ENCODE measurements around the gene HIP1R.

The HIP1R gene

DNA sequence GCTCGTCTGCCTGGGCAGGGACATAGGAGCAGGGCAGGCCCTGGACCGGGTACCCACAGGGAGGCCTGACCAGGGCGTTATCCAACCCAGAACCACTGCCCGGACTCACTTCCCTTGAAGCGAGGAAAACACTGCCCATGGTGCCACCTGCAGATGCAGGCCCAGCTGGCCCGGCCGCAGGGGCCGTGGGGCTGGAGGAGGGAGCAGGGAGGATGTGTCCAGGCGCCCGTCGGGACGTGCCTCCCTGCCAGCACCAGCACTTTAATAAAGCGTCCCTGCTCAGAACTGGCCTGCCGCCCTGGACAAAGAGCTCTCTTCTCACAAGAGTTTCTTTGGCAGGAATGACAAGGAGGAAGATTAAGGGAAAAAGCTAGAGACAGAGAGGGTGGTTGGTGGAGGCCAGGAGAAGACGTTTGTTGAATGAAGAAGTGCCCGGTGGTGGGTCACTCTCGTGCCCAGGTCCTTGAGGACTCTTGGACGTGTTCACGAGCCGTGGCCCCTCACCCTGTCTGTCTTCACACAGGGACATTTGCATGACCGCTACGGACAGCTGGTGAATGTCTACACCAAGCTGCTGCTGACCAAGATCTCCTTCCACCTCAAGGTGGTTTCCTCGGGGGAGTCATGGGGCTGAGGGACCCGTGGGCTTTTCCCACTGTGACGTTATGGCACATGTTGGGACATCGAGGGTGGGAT is 14.2 kb downstream of the HIP1R start:
- no peak for DNase-seq

GRCh38 chr12:122850048-122850445 is 14.8 kb downstream of the HIP1R start:
- no peak for DNase-seq

DNA sequence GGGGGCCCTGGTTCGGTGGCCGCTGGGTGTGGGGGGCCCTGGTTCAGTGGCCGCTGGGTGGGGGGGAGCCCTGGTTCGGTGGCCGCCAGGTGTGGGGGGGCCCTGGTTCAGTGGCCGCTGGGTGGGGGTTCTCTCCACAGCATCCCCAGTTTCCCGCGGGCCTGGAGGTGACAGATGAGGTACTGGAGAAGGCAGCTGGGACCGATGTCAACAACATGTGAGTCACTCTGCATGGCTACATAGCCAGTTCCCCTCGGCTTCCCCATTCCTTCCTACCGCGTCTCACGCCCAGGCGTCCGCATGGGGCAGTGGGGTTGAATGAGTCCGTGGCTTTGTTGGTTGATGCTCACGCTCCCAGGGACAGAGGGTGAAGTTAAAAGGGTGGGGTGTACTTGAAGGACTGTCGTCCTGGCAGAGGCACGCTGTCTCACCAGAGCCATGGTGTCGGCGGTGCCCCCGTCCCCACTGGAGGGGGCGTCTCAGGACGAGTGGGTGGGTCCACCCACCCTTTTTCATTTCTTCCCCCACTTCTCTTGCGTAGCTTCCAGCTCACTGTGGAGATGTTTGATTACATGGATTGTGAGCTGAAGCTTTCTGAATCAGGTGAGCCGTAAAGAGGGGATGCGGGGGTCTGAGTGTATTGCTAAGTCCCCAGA is 15.6 kb downstream of the HIP1R start:
- no peak for DNase-seq

DNA sequence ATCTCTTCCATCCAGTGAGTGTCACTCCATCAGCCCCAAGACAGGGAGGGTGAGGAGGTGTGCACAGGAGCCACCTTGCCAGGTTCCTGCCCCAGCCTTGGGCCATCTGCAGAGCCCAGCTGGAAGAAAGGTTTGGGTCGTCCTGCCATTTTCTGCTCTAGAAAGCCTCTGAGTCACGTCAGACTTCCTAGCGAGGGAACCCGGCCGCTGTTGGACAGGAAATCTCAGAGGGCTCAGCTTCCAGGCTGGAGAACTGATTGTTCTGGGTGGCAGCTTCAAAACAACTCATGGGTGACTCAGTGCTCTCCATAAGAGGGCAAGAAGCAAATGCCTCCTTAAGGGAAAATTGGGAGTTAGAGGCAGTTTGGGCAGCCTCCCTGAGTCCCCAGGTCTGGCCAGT is 16.6 kb downstream of the HIP1R start:
- DNase-seq, result no peak

- no peak for DNase-seq
Measured at GRCh38 chr12:122852336-122853275, 17.3 kb downstream of the HIP1R start.

- DNase-seq, result no peak
Measured at GRCh38 chr12:122853582-122854245, 18.5 kb downstream of the HIP1R start.

GRCh38 chr12:122854554-122854953 is 19.3 kb downstream of the HIP1R start:
- DNase-seq, result no peak

DNA sequence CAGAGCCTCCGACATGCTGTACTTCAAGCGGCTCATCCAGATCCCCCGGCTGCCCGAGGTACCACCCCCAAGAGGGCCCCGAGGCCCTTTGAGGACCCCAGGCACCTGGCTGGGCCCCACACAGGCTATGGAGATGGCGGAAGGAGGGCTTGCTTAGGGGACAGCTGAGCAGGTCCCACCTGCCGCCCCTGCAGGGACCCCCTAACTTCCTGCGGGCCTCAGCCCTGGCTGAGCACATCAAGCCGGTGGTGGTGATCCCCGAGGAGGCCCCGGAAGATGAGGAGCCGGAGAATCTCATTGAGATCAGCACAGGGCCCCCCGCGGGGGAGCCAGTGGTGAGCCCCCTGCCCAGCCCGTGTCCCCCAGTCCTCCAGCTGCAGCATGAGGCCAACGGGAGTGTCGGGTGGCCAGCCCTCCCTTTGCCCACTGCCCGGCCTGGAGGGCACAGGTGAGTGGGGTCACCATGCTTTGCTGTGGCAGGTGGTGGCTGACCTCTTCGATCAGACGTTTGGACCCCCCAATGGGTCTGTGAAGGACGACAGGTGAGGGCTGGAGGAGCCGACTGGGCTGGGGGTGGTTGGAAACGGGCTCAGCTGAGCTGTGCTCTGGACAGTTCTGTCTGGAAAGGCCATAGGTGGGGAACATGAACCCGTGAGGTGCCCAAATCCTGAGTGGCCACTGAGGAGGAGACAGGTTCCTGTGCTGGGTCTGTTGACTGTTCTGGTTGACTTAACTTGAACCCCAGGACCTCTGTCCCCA is 20.0 kb downstream of the HIP1R start:
- DNase-seq, result no peak

DNA sequence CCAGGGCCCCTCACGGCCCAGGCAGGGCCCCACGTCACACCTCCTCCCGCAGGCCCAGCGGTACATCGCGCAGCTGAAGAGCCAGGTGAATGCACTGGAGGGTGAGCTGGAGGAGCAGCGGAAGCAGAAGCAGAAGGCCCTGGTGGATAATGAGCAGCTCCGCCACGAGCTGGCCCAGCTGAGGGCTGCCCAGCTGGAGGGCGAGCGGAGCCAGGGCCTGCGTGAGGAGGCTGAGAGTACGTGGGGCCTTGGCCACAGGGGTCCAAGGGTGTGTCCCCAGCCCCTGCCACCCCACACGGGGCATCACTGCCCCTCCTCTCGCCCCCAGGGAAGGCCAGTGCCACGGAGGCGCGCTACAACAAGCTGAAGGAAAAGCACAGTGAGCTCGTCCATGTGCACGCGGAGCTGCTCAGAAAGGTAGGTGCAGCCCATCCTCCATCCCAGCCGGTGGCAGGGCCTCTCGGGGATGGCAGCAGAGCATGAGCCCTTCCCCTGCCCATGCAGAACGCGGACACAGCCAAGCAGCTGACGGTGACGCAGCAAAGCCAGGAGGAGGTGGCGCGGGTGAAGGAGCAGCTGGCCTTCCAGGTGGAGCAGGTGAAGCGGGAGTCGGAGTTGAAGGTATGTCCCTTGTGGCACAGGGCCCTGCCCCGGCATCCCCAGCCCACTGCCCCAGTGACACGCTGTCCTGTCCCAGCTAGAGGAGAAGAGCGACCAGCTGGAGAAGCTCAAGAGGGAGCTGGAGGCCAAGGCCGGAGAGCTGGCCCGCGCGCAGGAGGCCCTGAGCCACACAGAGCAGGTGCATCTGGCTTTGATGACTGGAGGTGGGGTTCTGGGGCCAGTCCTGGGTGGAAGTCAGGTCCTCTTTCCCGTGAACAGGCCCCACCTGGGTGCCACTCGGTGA is 20.9 kb downstream of the HIP1R start:
- DNase-seq, result no peak

GRCh38 chr12:122856999-122857671 is 21.9 kb downstream of the HIP1R start:
- no peak for DNase-seq

DNA sequence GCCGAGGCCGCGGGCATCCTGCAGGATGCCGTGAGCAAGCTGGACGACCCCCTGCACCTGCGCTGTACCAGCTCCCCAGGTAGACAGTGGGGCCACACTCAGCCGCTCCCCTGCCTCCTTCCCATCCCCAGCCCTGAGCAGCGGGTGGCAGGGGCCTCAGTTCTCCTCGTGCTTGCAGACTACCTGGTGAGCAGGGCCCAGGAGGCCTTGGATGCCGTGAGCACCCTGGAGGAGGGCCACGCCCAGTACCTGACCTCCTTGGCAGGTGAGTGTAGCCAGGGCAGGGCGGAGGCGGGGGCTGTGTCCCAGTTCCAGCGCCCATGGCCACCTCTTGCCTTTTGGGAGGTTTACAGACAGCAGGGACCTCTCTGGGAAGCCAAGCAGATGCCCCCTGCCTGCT is 22.9 kb downstream of the HIP1R start:
- DNase-seq, result no peak

- DNase-seq, result no peak
Measured at GRCh38 chr12:122858591-122859302, 23.5 kb downstream of the HIP1R start.

DNA sequence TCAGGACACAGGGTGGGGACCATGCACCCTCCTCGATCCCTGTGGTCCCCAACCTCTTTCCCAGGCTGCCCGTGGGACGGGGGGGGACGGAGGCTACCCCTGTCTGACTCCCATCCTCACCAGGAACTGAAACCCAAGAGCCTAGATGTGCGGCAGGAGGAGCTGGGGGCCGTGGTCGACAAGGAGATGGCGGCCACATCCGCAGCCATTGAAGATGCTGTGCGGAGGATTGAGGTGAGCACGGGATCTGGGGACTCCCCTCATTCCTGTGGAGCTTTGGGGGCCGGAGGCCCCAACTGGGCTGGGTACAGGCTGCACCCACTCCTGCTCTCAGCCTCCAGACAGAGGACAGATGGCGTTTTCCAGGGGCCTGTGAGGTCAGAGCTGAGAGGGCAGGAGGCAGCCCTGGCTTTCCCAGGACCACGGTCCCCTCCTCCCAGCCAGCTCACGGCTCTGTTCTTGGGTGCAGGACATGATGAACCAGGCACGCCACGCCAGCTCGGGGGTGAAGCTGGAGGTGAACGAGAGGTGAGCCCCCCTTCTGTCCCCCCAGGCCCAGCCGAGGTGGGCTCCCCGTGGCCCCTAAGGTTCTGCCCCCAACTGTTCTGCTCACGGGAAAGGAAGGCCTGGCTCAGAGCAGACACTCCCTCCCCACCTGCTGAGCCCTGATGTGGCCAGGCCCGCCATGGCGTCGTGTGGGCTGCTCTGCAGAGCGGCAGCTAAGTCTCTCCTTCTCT is 24.2 kb downstream of the HIP1R start:
- no peak for DNase-seq

DNA sequence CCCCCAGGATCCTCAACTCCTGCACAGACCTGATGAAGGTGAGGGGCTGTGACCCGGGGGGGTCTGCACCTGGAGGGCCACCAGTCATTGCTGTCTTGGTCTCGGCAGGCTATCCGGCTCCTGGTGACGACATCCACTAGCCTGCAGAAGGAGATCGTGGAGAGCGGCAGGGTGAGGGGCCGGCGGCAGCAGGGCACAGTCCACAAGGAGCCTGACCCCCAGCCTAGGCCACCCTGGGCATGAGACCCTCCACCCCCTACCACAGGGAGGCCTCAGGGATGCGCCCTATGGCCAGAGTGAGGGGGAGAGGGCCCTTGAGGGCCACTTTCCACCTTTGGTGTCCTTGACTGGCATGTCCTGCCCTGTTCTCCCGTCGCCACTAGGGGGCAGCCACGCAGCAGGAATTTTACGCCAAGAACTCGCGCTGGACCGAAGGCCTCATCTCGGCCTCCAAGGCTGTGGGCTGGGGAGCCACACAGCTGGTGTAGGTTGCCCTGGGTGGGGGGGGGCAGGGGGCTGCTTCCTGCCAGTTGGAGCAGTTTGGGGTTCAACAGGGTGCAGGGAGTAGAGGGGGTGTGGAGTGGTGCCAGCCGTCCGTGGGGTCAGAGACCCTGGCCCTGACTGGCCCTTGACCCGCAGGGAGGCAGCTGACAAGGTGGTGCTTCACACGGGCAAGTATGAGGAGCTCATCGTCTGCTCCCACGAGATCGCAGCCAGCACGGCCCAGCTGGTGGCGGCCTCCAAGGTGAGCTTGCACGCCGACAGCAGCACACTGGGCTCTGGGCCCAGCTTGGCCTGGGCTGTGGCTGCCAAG is 25.0 kb downstream of the HIP1R start:
- peak; percentile 57 to 79 (median 76) for DNase-seq

GRCh38 chr12:122860854-122861586 is 25.8 kb downstream of the HIP1R start:
- DNase-seq, result no peak

DNA sequence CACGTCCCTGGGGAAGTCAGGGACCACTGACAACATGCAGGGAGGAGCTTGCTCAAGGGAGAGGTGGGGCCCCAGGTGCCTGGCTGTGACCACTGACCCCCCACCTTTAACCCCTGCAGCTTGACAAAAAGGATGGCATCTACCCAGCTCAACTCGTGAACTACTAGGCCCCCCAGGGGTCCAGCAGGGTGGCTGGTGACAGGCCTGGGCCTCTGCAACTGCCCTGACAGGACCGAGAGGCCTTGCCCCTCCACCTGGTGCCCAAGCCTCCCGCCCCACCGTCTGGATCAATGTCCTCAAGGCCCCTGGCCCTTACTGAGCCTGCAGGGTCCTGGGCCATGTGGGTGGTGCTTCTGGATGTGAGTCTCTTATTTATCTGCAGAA is 26.3 kb downstream of the HIP1R start:
- no peak for DNase-seq

- DNase-seq, result no peak
Measured at GRCh38 chr12:122862110-122862634, 26.9 kb downstream of the HIP1R start.
